ENCODE measurements around the gene RBM33.

The RBM33 gene

DNA sequence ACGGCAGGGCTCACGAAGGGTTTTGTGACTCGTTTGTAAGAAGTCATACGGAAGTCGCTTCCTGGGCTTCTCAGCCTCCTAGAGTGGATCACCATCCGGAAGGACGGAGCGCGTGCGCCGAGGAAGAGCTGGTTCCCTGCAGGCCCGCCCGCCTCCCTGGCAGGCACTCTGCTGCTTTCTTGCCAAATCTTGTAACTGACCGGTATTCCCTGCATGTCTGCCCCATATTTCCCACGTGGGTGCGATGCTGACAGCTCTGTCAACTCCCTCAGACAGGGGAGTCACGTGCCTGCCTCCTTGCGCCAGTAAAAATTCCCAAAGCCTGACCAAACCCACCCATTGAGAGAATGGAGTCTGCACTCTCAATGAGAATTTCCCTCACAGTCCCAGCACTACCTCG lies 155.1 kb downstream of the RBM33 start:
- H3K27ac ChIP-seq: no peak overlapping the region
- H3K4me3 ChIP-seq: no peak overlapping the region

- Histone ChIP-seq H3K4me3 (no peak overlapping the region), H3K27ac (no peak overlapping the region)
Observed at GRCh38 chr7:155800301-155800700, 155.8 kb downstream of the RBM33 start.

DNA sequence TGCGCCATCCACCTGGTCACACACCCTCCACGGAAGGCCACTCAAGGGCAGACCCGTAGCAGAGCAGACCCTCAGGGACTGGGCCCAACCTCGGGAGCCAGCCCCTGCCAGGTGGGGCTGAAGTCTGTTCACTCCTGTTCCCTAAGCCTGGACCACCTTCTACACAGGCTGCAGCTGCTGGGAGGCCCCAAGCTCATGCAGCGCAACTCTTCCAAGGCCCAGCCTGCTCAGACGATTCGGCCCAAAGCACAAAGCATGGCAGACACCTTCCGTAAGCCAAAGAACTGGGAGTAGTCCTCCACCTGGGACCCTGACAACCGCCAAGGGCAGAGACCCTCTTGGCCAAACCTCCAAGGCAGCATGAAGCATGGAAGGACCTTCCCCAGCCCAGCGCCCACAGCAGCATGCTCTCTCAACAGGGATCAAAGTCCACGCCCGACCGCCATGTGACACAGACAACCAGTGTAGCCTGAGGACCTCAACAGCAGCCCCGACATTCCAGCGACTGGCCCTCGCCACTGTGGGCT lies 156.3 kb downstream of the RBM33 start:
- Histone ChIP-seq H3K27ac (no peak overlapping the region), H3K4me3 (no peak overlapping the region)

- H3K27ac ChIP-seq: no peak overlapping the region
- no peak overlapping the region for H3K4me3 ChIP-seq
Observed at GRCh38 chr7:155802291-155802690, 157.8 kb downstream of the RBM33 start.

GRCh38 chr7:155802906-155803417 lies 158.5 kb downstream of the RBM33 start:
- no peak overlapping the region for H3K27ac ChIP-seq
- peak overlapping the region in 4 of 7 experiments; percentile 6 to 31 (median 20) for H3K4me3 ChIP-seq

DNA sequence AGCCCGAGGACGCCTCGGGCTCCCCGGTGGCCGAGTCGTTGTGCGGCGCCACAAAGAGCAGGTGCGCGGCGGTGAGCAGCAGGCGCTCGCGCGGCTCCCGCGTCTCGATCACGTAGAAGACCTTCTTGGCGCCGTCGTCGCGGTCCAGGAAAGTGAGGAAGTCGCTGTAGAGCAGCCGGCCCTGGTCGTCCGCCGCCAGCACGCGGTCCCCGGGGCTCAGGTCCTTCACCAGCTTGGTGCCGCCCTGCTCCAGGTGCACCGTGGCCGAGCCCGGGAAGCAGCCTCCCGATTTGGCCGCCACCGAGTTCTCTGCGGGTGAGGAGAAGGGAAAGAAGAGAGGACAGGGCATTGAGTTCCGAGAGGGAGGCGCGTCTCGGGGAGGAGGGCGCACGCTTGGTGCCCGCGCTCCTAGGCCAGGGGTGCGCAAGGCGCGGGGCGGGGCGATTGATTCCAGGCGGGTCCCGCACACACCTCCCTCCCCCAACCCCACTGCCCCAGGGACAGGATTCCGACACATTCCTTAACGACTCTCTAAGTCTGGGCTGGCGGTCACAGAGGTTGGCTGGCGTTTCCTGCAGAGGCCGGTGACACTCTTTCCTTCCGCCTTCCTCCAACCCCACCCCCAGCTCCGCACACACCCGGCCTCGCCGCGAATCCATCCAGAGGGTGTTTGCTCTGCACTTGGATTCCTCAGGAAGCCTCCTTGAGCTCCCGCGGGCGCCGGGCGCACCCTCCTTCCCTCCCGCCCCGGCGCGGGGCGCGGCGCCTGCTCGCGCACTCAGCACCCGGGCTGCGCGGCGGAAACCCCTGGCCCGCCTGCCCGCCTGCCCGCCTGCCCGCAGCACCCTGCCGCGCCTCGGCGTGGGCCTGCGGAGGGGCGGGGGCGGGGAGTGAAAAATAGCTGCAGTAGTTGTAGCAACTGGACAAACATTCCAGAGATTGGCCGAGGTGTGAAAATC lies 159.2 kb downstream of the RBM33 start:
- peak overlapping the region in 4 of 7 experiments; percentile 6 to 31 (median 20) for H3K4me3 ChIP-seq
- no peak overlapping the region for H3K27ac ChIP-seq

GRCh38 chr7:155804431-155804831 lies 160.0 kb downstream of the RBM33 start:
- Histone ChIP-seq H3K27ac (no peak overlapping the region), H3K4me3 (peak overlapping the region in 2 of 7 experiments; percentile 23 to 32)

DNA sequence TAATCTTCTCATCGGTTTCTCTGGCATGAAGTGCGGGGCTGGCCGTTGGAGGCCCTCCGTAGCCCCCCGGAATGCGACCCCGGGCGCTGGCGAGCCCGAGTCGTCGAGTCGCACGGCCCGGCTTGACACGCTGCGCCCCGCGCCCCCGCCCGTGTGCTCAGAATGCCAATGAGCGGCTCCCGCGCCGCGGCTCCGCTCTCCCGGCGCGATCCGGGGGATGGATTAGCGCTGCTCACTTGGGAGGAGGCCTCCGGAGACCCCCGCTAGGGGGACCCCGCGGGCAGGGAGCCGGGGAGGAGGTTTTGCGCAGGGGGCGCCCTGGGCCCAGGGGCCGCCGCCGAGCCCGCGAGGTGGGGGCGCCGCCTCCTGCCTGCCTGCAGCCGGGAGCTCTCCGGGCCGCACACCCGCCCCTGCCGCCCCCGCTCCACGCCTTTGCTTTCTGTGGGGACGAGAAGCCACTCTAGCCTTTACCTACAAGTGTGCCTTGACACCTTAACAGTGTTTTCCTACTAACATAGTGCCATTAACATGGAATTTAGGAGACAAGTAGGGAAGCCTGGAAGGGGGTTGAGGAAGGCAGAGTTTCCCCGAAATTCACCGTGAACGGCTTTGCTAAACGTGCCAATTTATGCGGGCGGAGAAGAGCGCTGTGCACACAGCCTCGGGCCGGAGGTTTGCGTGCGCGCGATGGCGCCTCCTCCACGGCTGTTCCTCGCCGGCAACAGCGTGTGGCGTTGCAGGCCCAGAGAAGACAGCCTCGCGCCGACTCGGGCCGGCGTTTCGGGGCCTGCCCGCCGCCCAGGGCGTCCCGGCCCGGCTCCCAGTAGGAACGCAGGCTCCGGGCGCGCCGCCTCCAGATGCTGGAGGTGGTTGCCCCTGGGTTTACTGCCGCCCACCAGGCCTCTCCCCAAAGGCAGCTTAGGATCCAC lies 160.7 kb downstream of the RBM33 start:
- peak overlapping the region in 6 of 7 experiments; percentile 1 to 32 (median 12) for H3K4me3 ChIP-seq
- H3K27ac ChIP-seq: no peak overlapping the region

- Histone ChIP-seq H3K4me3 (peak overlapping the region in 6 of 7 experiments; percentile 1 to 32 (median 12)), H3K27ac (no peak overlapping the region)
Observed at GRCh38 chr7:155805826-155806095, 161.3 kb downstream of the RBM33 start.

- H3K27ac ChIP-seq: no peak overlapping the region
- peak overlapping the region in 1 of 7 experiments; percentile 32 for H3K4me3 ChIP-seq
Observed at GRCh38 chr7:155806096-155806871, 161.8 kb downstream of the RBM33 start.

GRCh38 chr7:155807065-155807671 lies 162.7 kb downstream of the RBM33 start:
- H3K27ac ChIP-seq: no peak overlapping the region
- no peak overlapping the region for H3K4me3 ChIP-seq

DNA sequence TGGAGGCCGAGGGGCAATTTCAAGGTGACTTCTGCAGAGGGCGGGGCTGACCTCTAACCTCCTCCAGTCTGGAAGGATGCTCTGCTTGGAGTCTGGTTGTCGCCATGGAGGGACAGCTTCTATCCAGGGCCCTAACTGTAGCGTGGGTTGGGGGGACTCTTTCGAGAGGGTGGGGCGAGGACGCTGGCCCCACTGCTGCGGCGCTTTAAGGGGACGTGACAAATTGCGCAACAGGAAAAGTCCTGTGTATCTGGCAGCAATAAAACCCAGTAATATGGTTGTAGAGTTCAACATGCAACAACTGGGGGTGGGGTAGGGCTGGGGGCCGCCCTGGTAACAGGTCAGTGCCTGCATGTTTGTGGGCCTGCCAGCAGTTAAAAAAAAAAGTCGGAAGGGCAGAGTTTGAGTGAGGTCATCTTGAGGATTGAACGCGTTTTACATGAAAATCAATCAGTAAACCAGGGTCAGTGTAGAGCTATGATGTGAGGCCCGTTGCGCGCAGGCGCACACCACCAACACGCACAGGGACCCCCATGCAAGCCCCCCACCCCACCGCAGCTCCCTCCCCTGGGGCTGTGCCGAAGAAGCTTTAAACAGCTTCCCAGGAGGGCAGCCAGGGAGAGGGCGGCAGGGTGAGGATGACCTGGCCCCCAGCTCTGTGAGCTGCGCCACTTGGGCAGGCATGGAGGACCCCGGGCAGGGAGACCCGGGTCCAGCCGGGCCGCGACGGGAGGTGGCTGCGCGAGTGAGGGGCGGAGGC lies 163.5 kb downstream of the RBM33 start:
- no peak overlapping the region for H3K27ac ChIP-seq

GRCh38 chr7:155808549-155809331 lies 164.3 kb downstream of the RBM33 start:
- H3K4me3 ChIP-seq: no peak overlapping the region
- H3K27ac ChIP-seq: no peak overlapping the region

More for the DNA sequence above, 163.5 kb downstream of the RBM33 start:
- no peak overlapping the region for H3K4me3 ChIP-seq

DNA sequence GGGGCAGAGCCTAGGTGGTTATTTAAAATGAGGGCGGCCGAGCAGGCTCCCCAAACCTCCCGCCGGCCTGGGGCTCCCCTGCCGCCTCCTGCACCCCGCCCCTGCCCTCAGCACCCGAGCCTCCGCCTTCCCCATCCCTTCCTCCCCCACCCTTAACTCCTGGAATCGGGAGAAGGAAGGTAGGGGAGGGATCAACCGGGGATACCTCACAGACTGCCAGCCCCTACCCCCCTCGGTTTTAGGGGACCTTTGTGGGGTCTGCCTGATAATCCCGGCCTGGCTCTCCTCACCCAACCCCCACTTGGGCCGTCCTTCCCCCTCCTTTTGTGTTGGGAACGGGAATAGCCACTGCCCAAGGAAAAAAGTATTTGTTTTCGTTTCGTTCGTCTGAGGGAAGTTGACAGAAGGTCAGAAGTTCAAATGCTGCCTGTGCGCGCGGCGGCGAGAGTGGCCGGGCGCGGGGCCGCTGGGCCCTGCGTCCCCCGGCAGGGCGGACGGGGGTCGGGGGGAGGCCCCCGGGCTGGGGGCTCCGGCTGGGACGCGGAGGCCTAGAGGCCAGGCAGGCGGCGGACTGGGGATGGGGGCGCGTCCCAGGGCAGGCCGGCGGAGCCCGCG lies 165.0 kb downstream of the RBM33 start:
- no peak overlapping the region for H3K4me3 ChIP-seq
- no peak overlapping the region for H3K27ac ChIP-seq

DNA sequence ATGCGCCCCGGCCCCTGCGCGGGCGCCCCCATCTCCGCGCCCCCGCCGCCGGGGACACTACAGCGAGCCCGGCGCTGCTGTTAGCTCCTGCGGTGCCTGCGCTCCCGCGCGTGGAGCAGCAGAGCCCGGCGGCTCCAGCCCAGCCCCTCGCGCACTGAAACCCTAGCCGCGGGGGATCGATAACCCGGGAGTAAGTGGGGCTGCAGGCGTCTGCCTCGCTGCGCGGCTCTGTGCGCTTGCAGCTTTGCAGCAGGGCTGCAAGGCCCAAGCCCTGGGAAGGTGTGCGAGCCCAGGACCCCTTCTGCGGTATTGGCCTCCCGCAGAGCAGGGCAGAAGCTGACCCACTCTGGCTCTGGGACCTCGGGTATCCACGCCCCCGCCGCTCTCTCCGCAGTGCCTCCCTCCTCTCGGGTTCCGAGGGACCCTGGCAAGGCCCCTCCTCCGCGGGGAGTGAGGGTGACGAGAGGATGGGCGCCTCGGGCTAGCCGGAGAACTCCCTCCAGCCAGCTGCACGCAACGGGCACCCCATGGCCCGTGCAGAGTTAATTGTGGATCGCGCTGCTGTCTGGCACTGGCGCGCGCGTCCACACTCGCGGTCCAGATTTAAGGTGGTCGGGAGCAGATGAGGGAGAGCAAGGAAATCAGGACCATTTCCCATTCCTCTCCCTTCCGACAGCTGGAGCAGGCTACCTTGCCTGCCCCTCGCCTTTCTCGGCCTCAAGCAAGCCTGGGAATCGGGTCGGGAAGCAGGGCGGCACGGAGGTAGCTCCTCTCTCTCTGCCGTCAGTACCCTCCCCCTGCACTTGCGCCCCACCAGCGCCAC lies 165.7 kb downstream of the RBM33 start:
- Histone ChIP-seq H3K27ac (no peak overlapping the region), H3K4me3 (no peak overlapping the region)
